Activated CD4-positive, alpha-beta T cell treated with anti-CD3 and anti-CD28 coated beads, Interleukin-2, amount 50 U/mL, for 16 hours (primary cell): Measurements from ENCODE around the gene TIMM44.
"Not testable (repeated sequence)": the region's sequence is repeated elsewhere in the genome, so short reads cannot be mapped to it uniquely, and the experiment has no call there.

Source experiments
- DNase-seq: peaks from one replicate; pipeline ENCODE4 v3.0.0-alpha.2; 2020

TIMM44 gene

DNA sequence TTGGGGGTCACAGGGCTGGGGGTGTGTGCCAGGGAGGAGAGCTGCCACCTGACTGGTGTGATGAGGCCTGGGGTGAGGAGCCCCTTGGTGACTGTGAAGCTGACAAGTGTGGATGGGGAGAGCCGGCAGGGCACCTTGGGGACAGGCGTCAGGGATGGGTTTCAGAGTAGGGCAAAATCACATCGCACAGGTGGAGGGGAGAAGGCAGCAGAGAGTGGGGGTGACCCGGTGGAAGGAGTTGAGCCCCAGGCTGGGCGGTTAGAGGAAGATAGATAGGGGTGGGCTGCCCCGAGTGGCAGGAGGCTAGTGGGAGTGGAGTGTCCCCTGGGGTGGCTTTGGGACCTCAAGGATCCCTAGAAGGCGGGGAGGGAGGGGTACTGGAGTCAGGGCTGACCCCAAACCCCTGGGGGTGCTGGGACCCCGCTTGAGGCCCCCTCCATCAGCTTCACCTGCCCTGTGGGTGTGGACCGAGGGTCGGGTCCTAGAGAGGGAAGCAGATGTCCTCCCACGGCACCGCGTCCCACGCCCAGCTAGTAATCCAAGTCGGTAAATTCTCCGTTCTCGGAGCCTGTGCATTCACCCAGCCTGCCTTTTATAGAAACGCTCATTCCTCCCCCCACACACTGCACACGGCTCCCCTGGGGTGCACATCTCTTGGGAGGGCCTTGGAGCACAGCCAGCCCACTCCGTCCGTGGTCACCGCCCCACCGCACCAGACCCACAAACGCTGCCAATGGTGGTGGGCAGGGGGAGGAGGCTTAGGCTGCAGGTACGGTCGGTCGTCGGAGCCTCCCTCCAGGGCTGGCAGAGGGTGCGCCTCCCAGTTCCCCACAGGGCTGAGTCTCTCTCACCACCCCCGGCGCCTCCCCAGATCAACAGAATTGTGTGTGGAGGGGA, 19.9 kb downstream of the TIMM44 start:
- no peak for DNase-seq

DNA sequence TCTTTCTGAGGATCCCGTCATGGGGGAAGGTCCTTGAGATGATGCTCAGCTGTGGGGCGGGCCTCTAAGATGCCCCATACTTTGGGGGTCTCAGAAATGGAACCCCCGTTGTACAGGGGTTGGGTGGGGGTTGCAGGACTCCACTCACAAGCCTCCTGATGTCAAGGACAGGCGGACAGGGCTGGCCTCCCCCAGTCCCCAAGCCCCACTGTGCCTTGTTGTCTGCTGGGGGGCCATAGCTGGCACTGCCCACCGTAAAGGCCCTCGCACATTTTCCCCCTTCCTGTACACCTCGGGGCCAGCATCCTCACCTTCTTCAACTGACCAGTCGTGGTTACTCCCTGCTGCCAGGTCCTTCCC, 20.6 kb downstream of the TIMM44 start:
- DNase-seq, result no peak

DNA sequence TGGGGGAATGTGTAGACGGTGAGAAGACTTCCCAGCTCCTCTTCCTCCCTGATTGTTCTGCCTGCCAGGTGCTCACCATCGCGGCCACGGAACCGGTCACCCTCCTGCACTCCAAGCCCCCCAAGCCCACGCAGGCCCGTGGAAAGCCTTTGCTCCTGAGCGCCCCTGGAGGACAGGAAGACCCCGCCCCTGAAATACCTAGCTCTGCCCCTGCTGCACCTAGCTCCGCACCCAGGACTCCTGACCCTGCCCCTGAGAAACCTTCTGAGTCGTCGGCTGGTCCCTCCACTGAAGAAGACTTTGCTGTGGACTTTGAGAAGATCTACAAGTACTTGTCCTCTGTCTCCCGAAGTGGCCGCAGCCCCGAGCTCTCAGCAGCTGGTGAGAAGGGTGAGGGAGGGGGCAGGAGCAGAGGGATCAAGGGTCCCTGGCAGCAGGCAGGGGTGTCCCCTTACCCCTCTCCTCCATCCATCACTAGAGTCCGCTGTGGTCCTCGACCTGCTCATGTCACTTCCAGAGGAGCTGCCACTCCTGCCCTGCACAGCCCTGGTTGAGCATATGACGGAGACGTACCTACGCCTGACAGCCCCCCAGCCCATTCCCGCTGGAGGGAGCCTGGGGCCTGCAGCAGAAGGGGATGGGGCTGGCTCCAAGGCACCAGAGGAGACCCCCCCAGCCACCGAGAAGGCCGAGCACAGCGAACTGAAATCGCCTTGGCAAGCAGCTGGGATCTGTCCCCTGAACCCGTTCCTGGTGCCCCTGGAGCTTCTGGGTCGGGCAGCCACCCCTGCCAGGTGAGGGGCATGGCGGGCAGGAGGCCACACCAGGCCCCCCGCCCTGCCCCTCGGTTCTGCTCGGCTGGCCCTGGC, 21.3 kb downstream of the TIMM44 start:
- no peak for DNase-seq

DNA sequence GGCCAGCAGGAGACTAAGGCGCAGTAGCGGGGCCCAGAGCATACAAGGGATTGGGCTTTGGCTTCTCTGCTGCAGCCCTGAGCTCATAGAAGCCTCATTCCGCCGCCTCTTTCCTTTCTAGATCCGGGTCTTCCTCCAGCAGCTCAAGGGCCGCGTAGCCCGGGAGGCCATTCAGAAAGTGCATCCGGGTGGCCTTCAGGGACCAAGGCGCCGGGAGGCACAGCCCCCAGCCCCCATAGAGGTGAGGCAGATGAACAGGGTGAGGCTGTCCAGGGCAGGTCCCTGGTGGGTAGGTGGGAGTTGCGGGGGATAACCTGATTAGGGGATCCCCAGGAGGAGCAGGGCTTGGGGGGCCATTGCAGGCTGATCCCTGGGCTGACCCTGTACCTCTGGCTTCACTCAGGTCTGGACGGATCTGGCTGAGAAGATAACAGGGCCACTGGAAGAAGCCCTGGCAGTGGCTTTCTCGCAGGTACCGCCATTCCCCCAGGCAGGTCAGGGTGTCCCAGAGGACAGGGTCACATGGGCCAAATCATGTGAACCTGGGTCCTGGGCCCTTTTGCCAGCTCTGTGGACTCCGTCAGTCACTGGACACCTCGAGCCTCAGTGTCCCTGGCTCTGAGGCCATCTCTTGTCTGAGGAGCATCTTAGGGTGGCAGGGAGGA, 22.0 kb downstream of the TIMM44 start:
- DNase-seq, result no peak

DNA sequence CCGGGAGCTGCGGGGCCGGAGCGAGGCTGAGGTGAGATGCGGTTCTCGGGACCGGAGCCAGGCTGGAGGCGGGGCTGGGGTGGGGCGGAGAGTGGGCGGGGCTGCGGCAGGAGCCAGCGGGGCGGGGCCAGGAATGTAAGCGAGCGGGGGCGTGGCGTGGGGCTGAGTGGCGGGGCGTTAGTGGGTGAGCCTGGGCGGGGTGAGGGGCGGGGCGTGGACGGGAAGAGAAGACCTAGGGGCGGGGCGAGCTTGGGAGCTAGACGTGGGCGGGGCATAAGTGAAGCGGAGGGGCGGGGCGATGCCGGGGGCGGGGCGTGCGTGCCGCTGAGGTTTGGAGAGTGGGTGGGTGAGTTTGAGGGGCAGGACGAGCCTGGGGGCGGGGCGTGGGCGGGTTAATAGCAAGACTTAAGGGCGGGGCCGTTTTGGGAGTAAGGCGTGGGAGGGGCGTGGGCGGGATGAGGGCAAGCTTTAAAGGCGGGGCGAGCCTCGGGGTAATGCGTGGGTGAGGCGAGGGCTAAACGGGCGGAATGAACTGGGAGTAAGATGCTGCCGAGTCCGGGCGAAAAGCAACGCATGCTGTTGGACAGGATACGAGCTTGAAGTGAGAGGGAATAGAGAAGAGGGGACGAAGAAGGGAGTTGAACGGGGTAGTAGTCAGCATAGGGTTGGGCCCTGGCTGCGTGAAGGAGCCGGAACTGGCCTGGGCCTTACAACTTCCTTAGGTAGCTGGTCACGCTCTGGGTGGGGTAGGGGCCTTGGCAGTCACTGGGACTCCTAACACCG, 22.8 kb downstream of the TIMM44 start:
- peak; percentile 99 for DNase-seq

DNA sequence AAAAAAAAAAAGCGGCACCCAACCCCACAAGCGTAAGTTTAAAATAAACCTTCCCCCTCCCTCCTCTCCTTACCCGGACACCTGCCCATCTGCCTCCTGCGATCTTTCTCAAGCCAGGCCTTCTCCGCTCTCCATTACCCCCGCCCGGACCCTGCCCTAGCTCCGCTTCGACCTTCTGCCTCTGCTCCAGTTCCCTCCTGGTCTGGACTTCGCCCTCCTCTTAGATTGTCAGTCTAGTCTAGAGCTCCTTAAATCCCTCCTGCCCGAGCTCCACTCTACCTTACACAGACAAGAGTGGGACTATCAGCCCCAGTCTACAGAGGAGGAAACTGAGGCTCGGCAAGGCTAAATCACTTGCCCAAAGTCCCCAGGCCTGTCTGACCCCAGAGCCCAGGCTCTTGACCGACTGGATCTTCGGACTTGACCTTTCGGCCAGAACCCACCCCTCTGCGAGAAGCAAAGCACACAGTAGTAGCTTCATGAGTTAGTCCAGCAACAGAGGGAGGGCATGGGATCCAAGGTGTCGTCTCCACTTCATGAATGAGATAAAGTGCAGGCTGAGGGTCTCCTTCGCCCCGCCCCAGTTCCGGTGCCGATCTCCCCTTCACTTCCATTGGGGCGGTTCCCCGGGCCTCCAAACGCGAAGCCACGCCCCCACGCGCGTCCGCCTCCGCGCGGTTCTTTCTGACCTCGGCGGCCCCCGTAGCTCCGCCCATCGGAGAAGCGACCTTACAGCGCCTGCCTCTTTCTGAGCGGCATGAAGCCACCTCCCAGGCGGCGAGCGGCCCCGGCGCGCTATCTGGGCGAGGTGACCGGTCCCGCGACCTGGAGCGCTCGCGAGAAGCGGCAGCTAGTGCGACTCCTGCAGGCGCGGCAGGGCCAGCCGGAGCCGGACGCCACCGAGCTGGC, 23.6 kb downstream of the TIMM44 start, which contains the start of gene SNAPC2:
SNAPC2 (plus strand) TSS at position 729 of the 909 bp plus-strand sequence; CDS start at position 758, 29 bp downstream.
- peak; percentile 97 for DNase-seq

DNA sequence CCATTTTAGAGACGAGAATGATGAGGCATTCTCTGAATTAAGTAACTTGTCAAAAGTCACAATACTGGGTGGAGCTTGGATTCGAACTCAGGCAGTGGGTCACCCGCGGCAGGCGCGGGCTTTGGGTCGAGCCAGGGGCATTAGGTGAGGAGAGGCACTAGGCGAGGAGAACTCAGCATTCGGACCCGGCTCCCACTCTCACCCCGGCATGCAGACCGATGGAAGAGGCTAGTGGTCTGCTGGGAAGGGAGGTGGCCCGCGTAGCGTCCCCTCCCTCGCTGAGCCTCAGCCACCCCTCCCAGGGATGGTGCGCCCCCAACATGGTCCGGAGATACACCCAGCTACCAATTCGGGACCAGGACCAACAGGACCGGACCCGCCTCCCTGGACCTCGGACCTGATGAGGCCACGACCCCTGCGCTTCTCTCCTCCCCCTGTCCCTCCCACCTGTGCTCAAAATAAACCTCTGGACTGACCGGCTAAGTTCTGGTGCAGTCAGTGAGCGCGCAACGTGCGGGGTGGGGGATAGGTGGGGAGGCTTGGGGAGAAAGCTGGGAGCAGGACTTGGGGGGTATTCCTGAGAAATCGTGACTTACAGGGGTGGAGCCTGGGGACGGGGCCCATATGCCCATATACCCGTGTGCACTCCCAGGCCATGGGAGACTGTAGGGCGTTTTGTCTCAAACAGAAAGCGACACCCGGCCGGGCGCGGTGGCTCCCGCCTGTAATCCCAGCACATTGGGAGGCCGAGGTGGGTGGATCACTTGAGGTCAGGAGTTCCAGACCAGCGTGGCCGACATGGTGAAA, 24.6 kb downstream of the TIMM44 start:
- no peak for DNase-seq

DNA sequence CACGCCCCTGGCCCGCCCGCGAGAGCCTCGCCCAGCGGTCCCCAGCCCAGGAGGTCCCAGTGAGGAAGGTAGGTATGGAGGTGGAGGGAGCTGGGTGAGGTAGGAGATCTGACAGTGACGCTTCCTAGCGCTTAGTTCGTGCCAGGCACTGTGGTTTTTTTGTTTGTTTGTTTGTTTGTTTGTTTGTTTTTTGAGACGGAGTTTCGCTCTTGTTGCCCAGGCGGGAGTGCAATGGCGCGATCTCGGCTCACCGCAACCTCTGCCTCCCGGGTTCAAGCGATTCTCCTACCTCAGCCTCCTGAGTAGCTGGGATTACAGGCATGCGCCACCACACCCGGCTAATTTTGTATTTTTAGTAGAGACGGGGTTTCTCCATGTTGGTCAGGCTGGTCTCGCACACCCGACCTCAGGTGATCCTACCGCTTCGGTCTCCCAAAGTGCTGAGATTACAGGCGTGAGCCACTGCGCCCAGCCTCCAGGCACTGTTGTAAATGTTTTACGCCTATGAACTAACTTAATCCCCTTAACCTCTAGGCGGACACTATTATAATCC, 25.3 kb downstream of the TIMM44 start:
- DNase-seq, result not testable (repeated sequence)

DNA sequence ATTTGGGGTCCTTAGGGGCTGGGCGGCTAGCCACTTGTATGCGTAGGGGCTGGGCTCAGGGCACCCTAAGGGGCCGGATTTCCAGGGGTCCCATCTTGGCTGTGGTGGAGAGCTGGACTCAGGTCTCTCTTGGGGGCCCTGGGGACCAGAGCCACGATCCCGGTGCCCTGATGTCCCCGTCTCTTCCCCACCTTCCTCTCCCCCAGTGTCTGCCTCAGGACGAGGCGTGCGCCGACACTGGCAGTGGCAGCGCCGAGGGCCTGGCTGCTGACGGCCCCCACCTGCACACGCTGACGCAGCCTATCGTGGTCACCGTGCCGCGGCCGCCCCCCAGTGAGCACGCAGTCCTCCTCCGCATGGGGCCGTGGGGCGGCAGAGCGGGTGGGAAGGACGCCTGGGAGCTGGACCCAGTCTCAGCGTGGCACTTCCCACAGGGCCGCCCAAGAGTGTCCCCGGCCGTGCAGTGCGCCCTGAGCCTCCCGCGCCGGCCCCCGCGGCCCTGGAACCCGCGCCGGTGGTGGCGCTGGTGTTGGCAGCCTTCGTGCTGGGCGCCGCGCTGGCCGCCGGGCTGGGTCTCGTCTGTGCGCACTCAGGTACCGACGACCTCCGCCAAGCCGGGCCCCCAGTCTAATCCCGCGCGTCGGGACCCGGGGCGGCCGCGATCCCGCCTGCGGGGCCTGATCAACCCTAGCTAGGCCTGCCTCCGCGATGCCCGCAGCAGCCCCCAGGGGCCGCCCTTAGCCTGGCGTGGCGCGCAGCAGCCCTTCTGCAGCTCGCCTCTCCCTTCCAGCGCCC, 26.0 kb downstream of the TIMM44 start:
- DNase-seq, result peak; percentile 57

DNA sequence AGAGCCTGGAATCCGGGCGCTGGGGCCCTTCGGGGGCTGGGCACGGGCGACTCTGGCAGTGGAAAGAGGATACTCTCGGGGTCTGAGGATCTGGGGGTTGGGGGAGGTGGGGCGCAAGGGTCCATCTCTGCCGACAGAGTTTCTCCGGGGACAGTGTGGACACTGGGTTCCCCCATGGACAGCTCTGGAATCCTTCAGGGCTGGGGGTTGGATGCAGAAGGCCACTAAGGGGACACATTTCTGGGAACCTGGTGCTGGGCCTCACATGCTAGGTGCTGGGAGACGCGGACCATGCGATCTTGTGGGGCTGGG, 26.6 kb downstream of the TIMM44 start:
- DNase-seq, result no peak

DNA sequence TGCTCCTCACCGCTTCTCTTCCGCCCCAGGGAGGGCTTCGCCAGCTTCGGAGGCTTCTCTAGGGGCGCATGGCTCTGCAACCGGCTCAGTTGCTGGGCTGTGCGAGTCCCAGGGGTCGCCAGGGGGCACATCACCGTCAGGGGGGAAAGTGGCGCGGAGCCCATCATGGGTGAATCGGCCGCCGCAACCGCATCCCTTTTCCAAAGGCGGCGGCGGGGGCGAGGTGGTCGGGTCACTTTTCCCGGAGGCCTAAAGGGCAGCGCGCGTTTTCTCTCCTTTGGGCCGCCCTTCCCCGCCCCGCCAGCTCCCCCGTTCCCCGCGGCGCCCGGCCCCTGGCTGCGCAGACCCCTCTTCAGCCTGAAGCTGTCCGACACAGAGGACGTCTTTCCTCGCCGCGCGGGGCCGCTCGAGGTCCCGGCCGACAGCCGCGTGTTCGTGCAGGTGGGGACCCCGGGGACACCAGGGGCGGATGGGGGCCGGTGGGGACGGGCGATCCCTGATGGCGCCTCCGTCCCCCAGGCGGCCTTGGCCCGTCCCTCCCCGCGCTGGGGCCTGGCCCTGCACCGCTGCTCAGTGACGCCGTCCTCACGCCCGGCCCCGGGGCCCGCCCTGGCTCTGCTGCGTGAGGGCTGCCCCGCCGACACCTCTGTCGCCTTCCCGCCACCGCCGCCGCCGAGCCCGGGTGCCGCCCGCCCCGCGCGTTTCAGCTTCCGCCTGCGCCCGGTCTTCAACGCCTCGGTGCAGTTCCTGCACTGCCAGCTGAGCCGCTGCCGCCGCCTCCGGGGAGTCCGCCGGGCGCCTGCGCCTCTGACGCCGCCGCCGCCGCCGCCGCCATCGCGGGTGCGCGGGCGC, 27.1 kb downstream of the TIMM44 start:
- DNase-seq, result peak; percentile 51

DNA sequence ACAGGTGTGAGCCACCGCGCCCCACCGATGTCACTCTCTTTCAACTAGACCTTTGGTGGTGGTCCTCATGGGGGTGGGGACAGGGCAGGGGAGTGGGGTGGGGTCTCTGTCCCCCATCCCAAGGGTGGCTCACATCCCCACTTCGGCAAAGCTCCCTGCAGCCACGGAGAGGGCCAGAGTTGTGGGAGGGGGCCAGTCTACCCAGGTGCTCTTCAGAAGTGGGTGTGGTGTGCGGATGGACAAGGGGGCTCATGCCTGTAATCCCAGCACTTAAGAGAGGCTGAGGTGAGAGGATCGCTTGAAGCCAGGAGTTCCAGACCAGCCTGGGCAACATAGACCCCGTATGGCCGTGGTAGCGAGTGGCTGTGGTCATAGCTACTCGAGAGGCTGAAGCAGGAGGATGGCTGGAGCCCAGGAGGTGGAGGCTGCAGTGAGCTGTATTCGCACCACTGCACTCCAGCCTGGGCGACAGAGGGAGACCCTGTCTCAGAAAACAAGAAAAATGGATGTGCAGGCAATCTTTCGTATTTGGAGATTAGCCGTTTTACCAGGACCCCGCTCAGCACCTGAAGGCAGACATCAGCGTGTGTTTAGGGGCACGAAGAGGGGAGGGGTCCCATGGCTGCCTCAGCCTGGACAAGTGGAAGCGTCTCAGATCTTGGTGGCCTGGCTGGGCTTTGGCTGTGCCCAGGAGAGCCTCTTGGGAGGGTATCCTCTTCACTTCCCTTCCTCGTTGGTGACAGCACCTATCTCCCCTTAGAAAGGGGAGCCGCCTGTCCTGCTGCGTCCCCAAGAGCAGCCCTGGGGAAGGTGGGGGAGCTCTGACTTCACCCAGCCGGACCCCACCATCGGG, 28.0 kb downstream of the TIMM44 start:
- DNase-seq, result no peak

DNA sequence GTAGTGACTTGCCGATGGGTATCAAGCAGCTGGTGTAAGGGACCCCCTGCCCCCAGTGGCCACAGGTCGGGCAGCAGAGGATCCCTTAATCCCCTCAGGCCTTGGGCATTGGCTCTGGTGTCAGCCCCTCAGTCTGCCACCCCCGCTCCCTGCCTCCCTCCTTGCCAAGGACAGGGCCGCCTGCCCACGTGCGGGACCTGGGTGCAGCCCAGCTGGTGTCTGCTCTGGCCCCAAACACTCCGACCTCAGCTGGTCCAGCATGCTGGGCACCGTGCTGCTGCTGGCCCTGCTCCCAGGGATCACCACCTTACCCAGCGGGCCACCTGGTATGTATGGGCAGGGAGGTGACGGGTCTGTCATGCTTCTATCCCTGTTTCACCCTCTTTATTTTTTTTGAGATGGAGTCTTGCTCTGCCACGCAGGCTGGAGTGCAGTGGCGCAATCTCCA, 28.8 kb downstream of the TIMM44 start, which contains the start of gene TGFBR3L:
TGFBR3L (plus strand) TSS at position 233 of the 448 bp plus-strand sequence.
- DNase-seq, result no peak

DNA sequence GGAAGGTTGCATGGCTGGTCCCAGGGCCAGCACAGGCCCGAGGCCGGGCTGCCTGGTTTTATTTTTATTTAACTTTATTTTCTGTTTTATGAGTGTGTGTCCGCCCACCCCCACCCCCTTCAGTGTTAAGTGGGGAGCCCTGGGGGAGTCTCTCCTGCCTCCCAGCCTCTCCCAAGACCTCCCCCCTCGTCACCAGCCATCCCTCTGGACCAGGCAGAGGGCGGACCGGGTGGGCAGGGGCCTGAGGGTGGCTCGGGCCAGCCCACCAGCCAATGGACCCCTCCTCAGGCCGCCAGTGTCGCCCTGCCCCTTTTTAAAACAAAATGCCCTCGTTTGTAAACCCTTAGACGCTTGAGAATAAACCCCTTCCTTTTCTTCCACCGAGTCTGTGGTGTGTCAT, 29.4 kb downstream of the TIMM44 start:
- no peak for DNase-seq

DNA sequence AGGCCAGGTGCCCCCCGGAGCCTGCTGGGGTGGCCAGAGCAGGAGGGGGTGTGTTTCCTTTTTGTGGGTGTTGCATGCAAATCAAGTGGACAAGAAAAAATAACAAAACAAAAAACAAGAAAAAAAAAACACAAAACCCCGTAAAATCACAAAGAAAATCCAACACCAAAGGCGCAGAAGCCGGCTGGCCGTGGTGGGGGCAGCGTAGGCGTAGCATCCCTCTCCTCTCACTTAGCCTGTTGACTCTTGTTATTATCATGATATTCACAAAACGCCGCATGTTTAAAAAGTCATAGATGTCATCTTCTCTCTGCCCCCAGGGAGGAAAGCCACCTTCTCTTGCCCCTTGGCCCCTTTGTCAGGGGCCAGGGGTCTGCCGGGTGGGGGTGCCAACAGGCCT, 29.8 kb downstream of the TIMM44 start:
- DNase-seq, result no peak

DNA sequence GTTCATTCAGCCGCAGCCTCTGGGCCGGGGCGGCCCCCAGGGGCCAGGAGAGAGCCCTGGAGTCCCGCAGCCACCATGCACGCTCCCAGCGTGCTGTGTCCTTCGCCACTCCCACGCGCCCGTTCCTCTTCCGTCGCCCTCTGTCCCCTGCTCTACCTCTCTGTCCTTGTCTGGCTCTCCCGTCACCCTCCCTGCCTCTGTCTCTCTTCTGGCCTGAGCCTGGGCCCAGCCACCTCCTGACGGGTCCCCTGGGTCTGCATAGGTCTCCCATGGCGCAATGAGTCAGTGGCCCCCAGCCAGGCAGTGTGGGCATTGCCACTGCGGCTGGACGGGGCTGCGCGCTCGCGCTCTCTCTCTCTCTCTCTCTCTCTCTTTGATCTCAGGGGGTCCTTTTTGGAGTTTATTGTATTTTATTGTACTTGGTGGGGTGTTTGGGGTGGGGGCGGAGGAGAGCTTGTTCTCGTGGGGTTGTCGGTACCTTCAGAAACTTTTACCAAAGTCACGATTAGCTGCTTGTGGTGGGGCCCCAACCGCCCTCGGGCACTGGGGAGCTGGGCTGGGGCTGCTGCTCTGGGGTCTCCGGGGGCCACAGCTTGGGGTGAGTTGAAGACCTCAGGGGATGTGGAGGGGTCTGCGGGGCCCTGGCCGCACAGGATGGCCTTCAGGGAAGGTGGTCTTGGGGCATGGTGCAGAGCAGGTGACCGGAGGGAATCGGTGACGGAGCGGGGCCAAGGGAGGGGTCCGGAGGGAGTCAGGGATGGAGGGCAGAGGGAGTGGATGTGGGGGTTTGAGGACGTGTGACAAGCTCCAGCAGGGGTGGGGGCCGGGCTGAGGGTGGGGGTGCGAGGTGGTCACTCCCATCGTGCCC, 30.5 kb downstream of the TIMM44 start:
- no peak for DNase-seq
